Right ventricle myocardium superior (tissue), 1 donor: ENCODE measurements around the gene TMEM164. TPM values are rescaled to one million over a fixed set of nuclear protein-coding genes. Genes with fewer than 3 reads are reported as not detected.

Experiments used
- ATAC-seq: fragments of 200-7000 bp; cut with Tn5 transposase; one replicate; pipeline ENCODE4 v1.9.1; 2020; ENCODE audit warnings: mild to moderate bottlenecking; ENCODE audit not compliant: poor library complexity
- DNase-seq: peaks from one replicate; pipeline ENCODE4 v3.0.0-alpha.2; 2020
- intact Hi-C: fragments of 100-400 bp; cut with DNase I; formaldehyde crosslinking; loops from one replicate; pipeline ENCODE4 v1.11.2; 2022
- total RNA-seq: library from RNA; stranded (reverse); fragmentation: NEBNext Ultra II Directional; extraction: Animal tissue kit (Norgen Biotek cat#: 25700); gene quantifications from one replicate; pipeline ENCODE4 v1.2.1, GENCODE V29; 2021
- donor health status: DM: no; HTN: yes; CAD: no; lungs with severe emphysema.

Gene TMEM164
- total RNA-seq, 1 donor from 2014 or later, result 47.1 TPM

GRCh38 chrX:110173192-110174175 is 170.6 kb downstream of the TMEM164 start:
- DNase-seq (no peak), ATAC-seq (peak; percentile 28)
- intact Hi-C loops, result no loop called here

GRCh38 chrX:110175146-110175545 is 172.2 kb downstream of the TMEM164 start:
- no peak for ATAC-seq
- intact Hi-C loops, result no loop called here
- no peak for DNase-seq

DNA sequence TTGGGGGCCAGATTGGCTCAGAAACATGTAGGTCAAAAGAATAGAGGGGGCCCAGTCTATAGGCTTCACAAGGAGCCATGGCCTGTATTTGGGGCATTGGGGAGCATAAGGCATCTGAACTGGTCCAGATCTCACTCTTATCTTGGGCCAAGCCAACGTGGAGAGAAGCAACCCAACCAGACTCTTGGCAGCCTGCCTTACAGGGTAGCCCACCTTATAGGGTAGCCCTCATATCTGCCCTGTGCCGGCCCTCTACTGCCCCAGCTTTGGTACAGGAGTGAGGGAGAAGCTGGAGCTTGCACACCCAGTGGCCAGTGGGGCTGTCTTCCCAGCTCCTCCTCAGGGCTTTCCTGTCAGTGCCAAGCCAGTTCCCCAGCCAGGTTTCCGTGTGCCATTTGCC is 172.8 kb downstream of the TMEM164 start:
- intact Hi-C loops, result no loop called here
- ATAC-seq, result peak; percentile 30
- DNase-seq, result no peak

- intact Hi-C loops, result no loop called here
- no peak for ATAC-seq
- DNase-seq, result no peak
These were observed 175.4 kb downstream of the TMEM164 start for GRCh38 chrX:110178179-110178865.

DNA sequence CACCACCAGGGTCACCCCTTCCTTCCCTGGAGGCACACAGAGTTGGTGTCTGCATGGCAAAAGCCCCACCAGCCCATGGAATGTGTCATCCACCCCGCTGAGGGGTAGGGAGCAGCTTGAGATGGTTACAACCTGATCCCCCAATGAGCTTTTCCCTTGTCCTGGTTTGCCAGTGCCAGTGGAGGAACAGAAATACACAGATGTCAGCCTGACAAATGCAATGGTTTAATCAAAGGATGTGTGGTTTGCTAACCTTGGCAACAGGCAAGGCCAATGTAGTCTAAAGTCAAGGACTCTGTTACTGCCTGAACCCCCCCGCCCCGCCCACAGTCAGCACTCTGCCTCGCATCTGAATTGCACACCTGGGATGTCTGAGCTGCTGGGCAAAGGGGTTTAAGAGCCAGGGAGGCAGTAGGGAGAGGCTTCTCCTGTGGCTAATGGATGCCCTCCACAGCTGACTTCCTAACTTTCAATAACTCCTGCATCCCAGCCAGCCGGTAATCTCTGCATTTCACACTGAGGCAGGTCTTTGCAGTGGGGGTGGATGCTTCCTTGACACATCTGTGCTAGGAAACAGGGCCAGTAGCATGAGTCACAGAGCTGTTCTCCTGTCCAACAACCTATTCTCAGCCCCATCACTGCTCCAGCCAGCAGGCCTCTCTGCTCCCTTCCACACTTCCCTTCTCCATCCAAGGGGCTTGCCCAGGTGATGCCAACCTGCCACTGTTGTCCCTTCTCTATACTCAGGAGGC is 177.4 kb downstream of the TMEM164 start:
- no peak for DNase-seq
- intact Hi-C loops, result no loop called here
- peak; percentile 84 for ATAC-seq

- DNase-seq, result no peak
- intact Hi-C loops, result no loop called here
- ATAC-seq, result no peak
These were observed 178.0 kb downstream of the TMEM164 start for GRCh38 chrX:110180928-110181310.

GRCh38 chrX:110181459-110182137 is 178.7 kb downstream of the TMEM164 start:
- intact Hi-C loops, result no loop called here
- ATAC-seq (no peak), DNase-seq (no peak)

- intact Hi-C loops, result no loop called here
- DNase-seq (no peak), ATAC-seq (no peak)
These were observed 179.4 kb downstream of the TMEM164 start for GRCh38 chrX:110182362-110182761.

DNA sequence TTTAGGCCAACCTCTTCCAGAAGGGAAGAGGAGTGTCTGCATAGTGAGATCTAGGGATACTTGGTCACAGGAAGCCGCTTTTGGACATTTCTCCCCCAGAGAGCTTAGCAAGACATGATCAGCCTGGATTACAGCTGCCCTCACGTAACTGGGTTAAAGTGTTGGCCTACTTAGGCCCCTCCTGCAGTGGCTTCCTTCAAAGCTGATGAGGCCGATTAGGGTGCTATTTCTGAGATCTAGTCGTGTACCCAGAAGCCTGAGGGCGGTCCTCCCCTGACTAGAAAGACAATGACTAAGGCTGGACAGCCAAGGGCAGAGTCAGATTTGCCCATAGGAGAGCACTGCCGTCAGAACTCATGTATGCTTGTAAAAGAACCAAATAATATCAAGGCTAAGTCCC is 180.0 kb downstream of the TMEM164 start:
- intact Hi-C loops, result no loop called here
- ATAC-seq (no peak), DNase-seq (no peak)

GRCh38 chrX:110183314-110183713 is 180.4 kb downstream of the TMEM164 start:
- ATAC-seq (no peak), DNase-seq (no peak)
- intact Hi-C loops, result no loop called here

- ATAC-seq (no peak), DNase-seq (no peak)
- intact Hi-C loops, result no loop called here
These were observed 186.0 kb downstream of the TMEM164 start for GRCh38 chrX:110188701-110189558.

GRCh38 chrX:110192516-110192915 is 189.6 kb downstream of the TMEM164 start:
- ATAC-seq (no peak), DNase-seq (no peak)
- intact Hi-C loops, result no loop called here

GRCh38 chrX:110194977-110195376 is 192.1 kb downstream of the TMEM164 start:
- DNase-seq, result no peak
- intact Hi-C loops, result no loop called here
- no peak for ATAC-seq

DNA sequence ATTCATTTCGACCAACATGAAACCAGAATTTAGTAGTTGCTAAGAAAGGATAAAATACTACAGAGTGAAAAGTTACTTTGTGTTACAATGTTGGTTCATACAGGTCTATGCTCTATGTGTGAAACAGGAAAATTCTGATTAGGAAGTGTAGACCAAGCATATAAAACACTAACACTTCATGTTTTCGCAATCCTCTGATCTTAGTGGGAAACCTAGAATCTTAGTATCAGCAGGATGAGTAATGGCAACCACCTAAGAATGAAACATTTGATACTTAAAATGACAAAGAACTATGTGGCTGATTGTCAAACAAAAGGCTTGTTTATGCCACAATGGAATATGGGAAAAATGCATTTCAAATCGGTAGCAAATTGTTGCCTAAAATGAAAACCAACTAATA is 198.9 kb downstream of the TMEM164 start:
- no peak for ATAC-seq
- DNase-seq, result no peak
- intact Hi-C loops, result no loop called here

DNA sequence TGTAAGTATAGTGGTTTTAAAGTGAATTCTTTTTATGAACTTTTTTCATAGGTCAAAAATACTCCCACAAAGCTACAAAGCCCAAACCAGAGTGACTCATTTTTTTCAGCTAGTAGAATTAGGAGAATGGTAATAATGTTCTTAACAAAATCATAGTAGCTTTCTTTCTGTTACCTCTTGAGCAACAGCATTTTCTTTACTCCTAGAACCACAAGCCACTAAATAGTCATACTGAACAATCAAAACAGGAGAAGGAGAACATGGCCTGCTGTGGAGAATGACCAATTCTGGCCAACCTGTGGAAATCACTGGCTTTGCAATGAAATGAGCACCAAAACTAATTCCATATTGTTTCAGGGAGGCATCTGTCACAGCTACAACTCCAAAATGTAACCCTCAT is 202.1 kb downstream of the TMEM164 start:
- DNase-seq (no peak), ATAC-seq (no peak)
- intact Hi-C loops, result no loop called here

- no peak for ATAC-seq
- intact Hi-C loops, result no loop called here
- DNase-seq, result no peak
These were observed 205.2 kb downstream of the TMEM164 start for GRCh38 chrX:110208092-110208491.

DNA sequence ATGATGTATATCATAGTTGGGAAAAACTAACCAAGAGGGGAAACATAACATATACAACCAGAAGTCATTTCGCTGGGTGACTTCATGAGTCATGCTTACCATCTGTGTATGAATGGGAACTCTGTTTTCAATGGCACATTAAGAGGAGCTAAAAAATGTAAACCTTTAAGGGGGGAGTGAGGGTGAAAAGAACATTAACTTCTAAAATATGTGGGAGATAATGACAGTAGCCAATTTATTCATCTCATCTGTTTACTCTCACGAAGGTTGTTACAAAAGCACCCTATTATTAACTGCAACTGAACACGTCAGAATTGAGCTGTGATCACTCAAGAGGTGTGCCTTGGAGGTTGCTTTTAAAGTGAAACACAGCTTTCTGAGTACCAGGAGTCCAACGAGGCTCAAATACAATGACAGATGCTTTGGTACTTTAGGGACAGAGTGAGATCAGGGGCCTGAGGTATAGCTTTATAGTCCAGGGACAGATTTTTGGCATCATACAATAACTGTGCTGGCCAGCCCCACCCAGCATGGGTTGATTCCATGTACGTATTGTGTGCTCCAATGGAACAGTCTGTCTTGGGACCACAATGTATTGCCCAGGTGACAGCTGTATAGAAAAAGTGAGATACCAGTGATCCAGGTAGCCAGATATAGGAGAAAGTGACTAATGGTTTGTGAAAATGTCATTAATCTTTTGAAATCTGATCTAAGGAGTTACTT is 207.7 kb downstream of the TMEM164 start:
- intact Hi-C loops, result no loop called here
- ATAC-seq, result no peak

More for the DNA sequence above, 207.7 kb downstream of the TMEM164 start:
- DNase-seq, result no peak
